ENCODE measurements around the gene SLC24A4.

The SLC24A4 gene

GRCh38 chr14:92486881-92487280 lies 163.9 kb downstream of the SLC24A4 start:
- ChIA-PET CTCF (no interaction called here), POLR2A (no interaction called here)
- H3K27ac ChIP-seq (ENCODE audit: extremely low read depth, low read depth, low read length), result no peak overlapping the region
- no peaks in the 10 kb centered on the region for H3K9me3 ChIP-seq (ENCODE audit: control insufficient read depth, insufficient read depth, low read depth, low read length)
- no peaks in the 10 kb centered on the region for H3K36me3 ChIP-seq (ENCODE audit: control insufficient read depth in 2 of 2, insufficient read depth in 1 of 2, low read length in 2 of 2)
- no peaks in the 10 kb centered on the region for H3K4me1 ChIP-seq (ENCODE audit: control insufficient read depth, insufficient read depth, low read length)
- TF ChIP-seq ZNF768 (tag by site-specific recombination; IDR thresholded peaks at IDR 0.05) (no peak), ZNF423 (tag by site-specific recombination; IDR thresholded peaks at IDR 0.05) (no peak)
- H3K4me3 ChIP-seq (ENCODE audit: low read depth, low read length), result no peak overlapping the region

- Histone ChIP-seq H3K9me3 (ENCODE audit: control insufficient read depth, insufficient read depth, low read depth, low read length) (no peaks in the 10 kb centered on the region), H3K27ac (ENCODE audit: extremely low read depth, low read depth, low read length) (no peak overlapping the region), H3K4me1 (ENCODE audit: control insufficient read depth, insufficient read depth, low read length) (no peaks in the 10 kb centered on the region), H3K36me3 (ENCODE audit: control insufficient read depth in 2 of 2, insufficient read depth in 1 of 2, low read length in 2 of 2) (no peaks in the 10 kb centered on the region), H3K4me3 (ENCODE audit: low read depth, low read length) (no peak overlapping the region)
- ChIA-PET CTCF (interaction anchor here (0.6 kb wide), 1 partner anchor 883 kb away, joined by 4 read pairs; no protein-coding TSS in a partner anchor), POLR2A (no interaction called here)
- TF ChIP-seq EGR2 (tag by site-specific recombination; IDR thresholded peaks at IDR 0.05; ENCODE audit: low read depth), result peak; percentile 68; the same call in 1 of the 2 replicates
- TF ChIP-seq WT1 (tag by site-specific recombination; IDR thresholded peaks at IDR 0.05), result no peak
- TF ChIP-seq ZNF114 (tag by site-specific recombination; IDR thresholded peaks at IDR 0.05), result no peak
Observed at GRCh38 chr14:92487513-92488133, 164.7 kb downstream of the SLC24A4 start.

- H3K4me1 ChIP-seq (ENCODE audit: control insufficient read depth, insufficient read depth, low read length), result no peaks in the 10 kb centered on the region
- CTCF ChIA-PET, result interaction anchor here (0.6 kb wide), 1 partner anchor 139 kb away, joined by 4 read pairs; no protein-coding TSS in a partner anchor
- POLR2A ChIA-PET, result no interaction called here
- no peak for TF ChIP-seq ZNF626 (tag by site-specific recombination; IDR thresholded peaks at IDR 0.05)
- no peak for TF ChIP-seq ZNF701 (tag by site-specific recombination; IDR thresholded peaks at IDR 0.05)
- no peak for TF ChIP-seq SP3 (tag by site-specific recombination; IDR thresholded peaks at IDR 0.05)
- no peak for TF ChIP-seq ZNF24 (tag by site-specific recombination; IDR thresholded peaks at IDR 0.05)
- TF ChIP-seq ZNF311 (tag by site-specific recombination; IDR thresholded peaks at IDR 0.05; ENCODE audit: borderline replicate concordance), result no peak
- no peak for TF ChIP-seq ZNF146 (tag by site-specific recombination; IDR thresholded peaks at IDR 0.05)
- no peak for TF ChIP-seq ZNF211 (tag by site-specific recombination; IDR thresholded peaks at IDR 0.05; ENCODE audit: low read depth)
- no peak for TF ChIP-seq PRDM1 (tag by site-specific recombination; IDR thresholded peaks at IDR 0.05)
- TF ChIP-seq ZEB2 (tag by site-specific recombination; IDR thresholded peaks at IDR 0.05), result no peak
- no peak for TF ChIP-seq IKZF3 (tag by site-specific recombination; IDR thresholded peaks at IDR 0.05)
- TF ChIP-seq ZNF558 (tag by site-specific recombination; IDR thresholded peaks at IDR 0.05), result no peak
- TF ChIP-seq ZSCAN16 (tag by site-specific recombination; IDR thresholded peaks at IDR 0.05), result no peak
- no peak for TF ChIP-seq ZNF341 (tag by site-specific recombination; IDR thresholded peaks at IDR 0.05; ENCODE audit: low read depth)
- TF ChIP-seq ZNF391 (tag by site-specific recombination; IDR thresholded peaks at IDR 0.05; ENCODE audit: borderline replicate concordance, low read depth), result no peak
- TF ChIP-seq KLF17 (tag by site-specific recombination; IDR thresholded peaks at IDR 0.05), result no peak
- no peak for TF ChIP-seq ZNF280C (tag by site-specific recombination; IDR thresholded peaks at IDR 0.05)
- no peak for TF ChIP-seq ZBTB10 (tag by site-specific recombination; IDR thresholded peaks at IDR 0.05)
- no peaks in the 10 kb centered on the region for H3K9me3 ChIP-seq (ENCODE audit: control insufficient read depth, insufficient read depth, low read depth, low read length)
- no peak overlapping the region for H3K27ac ChIP-seq (ENCODE audit: extremely low read depth, low read depth, low read length)
- H3K36me3 ChIP-seq (ENCODE audit: control insufficient read depth in 2 of 2, insufficient read depth in 1 of 2, low read length in 2 of 2), result no peaks in the 10 kb centered on the region
- no peak overlapping the region for H3K4me3 ChIP-seq (ENCODE audit: low read depth, low read length)
Observed at GRCh38 chr14:92489394-92490238, 166.7 kb downstream of the SLC24A4 start.

All from HEK293 (cell line).